Esophagus squamous epithelium (tissue), 5 donors: ENCODE data around the gene OR6T1. TPM values are rescaled to one million over a fixed set of nuclear protein-coding genes. Genes with fewer than 3 reads are reported as not detected.

Experiments used
- DNase-seq: peaks from one replicate; lab custom pipeline; 2025; lab: John Stamatoyannopoulos, UW
- H3K27ac ChIP-seq, 4 donors: fragments of 200-600 bp; sonication (generic); one replicate each; pipeline ENCODE4 v1.5.1; 2016 to 2019; ENCODE audit warnings: mild to moderate bottlenecking in 1 of 4
- H3K27me3 ChIP-seq, 4 donors: fragments of 200-600 bp; sonication (generic); 1 replicate in 3 of 4; 2 replicates in 1 of 4; pipeline versions ENCODE4 v1.5.1 to v1.6.0; 2017 to 2021; ENCODE audit warnings: antibody characterized with exemption in 1 of 4
- H3K36me3 ChIP-seq, 3 donors: fragments of 200-600 bp; sonication (generic); one replicate each; pipeline ENCODE4 v1.5.1; 2016 to 2019
- H3K4me1 ChIP-seq, 3 donors: fragments of 200-600 bp; sonication (generic); one replicate each; pipeline ENCODE4 v1.5.1; 2017 to 2019
- H3K4me3 ChIP-seq, 4 donors: fragments of 200-600 bp; sonication (generic); 1 replicate in 3 of 4; 2 replicates in 1 of 4; pipeline ENCODE4 v1.5.1; 2016 to 2019; ENCODE audit warnings: mild to moderate bottlenecking in 2 of 4, moderate library complexity in 1 of 4
- H3K9me3 ChIP-seq, 3 donors: fragments of 200-600 bp; sonication (generic); one replicate each; pipeline ENCODE4 v1.5.1; 2016 to 2019
- CTCF ChIP-seq, 6 experiments: fragments of 450-650 bp in 4 of 6; fragments of 200-600 bp in 2 of 6; sonication (generic) in 2 of 6; IDR thresholded peaks; one replicate each; pipeline ENCODE4 v1.5.1; 2016 to 2019; ENCODE audit warnings: antibody characterized with exemption in 6 of 6, mild to moderate bottlenecking in 4 of 6, moderate library complexity in 4 of 6
- POLR2A ChIP-seq, 4 donors: fragments of 450-650 bp; IDR thresholded peaks; one replicate each; pipeline ENCODE4 v1.6.1; 2017; ENCODE audit warnings: antibody characterized with exemption in 4 of 4, mild to moderate bottlenecking in 4 of 4, moderate library complexity in 3 of 4
- WGBS, 2 donors: methylation state at CpG; one replicate each; pipeline ENCODE4 v1.1.5; 2018; 5-methylcytosine and 5-hydroxymethylcytosine counted together
- intact Hi-C: fragments of 100-400 bp; cut with DNase I; formaldehyde crosslinking; loops from one replicate; pipeline ENCODE4 v1.15.0; 2022
- total RNA-seq, 4 donors: library from RNA; depleted of rRNA; stranded (reverse); fragments of >200 nt; gene quantifications; one replicate each; pipeline ENCODE4 v1.1.0, GENCODE V29; 2016
- donor health status: DM: yes; HTN: yes; CAD: no.

Gene OR6T1
- total RNA-seq, 4 donors from 2014 or later, result not detected

GRCh38 chr11:123956752-123957151, 13.1 kb upstream of the OR6T1 start:
- H3K4me3 ChIP-seq, result no peak overlapping the region
- intact Hi-C loops, result no loop called here
- no peaks in the 10 kb centered on the region for H3K36me3 ChIP-seq
- H3K27me3 ChIP-seq, result no peaks in the 10 kb centered on the region
- peaks cover 0 to 5% (median 0%) of the 10 kb centered on the region in 3 donors for H3K9me3 ChIP-seq
- no peak for TF ChIP-seq CTCF (IDR thresholded peaks at IDR 0.05)
- no peak for TF ChIP-seq POLR2A (IDR thresholded peaks at IDR 0.05)
- H3K27ac ChIP-seq, result no peak overlapping the region
- H3K4me1 ChIP-seq, result no peaks in the 10 kb centered on the region
- no peak for DNase-seq

GRCh38 chr11:123945132-123945531, 1.5 kb upstream of the OR6T1 start:
- Histone ChIP-seq H3K27ac (no peak overlapping the region), H3K36me3 (no peaks in the 10 kb centered on the region), H3K4me3 (no peak overlapping the region), H3K4me1 (no peaks in the 10 kb centered on the region), H3K9me3 (no peaks in the 10 kb centered on the region), H3K27me3 (no peaks in the 10 kb centered on the region)
- no peak for DNase-seq
- WGBS, 2 donors, result 33 to 55% methylated on average over 1 of the region's 1 CpG
- no peak for TF ChIP-seq POLR2A (IDR thresholded peaks at IDR 0.05)
- no peak for TF ChIP-seq CTCF (IDR thresholded peaks at IDR 0.05)
- intact Hi-C loops, result no loop called here

DNA sequence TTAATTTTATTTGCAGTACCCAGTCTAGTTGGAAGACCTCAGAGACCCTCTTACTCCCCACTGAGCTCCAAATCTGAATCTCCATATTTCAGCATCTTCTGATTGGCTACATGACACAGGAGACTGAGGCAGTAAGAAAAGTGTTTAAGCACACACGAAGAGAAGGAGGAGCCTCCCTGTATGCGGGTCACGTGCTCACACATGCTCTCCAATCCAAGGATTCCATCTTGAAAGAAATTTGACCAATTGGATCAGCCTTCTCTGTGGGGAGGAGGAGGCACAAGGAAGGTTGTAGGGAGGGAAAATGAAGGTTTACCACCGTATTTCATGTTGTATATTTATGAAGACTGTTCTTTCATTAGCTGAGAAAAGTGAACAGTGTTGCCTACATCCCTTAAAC, 1.2 kb downstream of the OR6T1 start:
- no peaks in the 10 kb centered on the region for H3K9me3 ChIP-seq
- H3K4me1 ChIP-seq, result no peaks in the 10 kb centered on the region
- DNase-seq, result no peak
- no peak overlapping the region for H3K4me3 ChIP-seq
- H3K36me3 ChIP-seq, result no peaks in the 10 kb centered on the region
- H3K27ac ChIP-seq, result no peak overlapping the region
- TF ChIP-seq POLR2A (IDR thresholded peaks at IDR 0.05), result no peak
- intact Hi-C loops, result no loop called here
- no peaks in the 10 kb centered on the region for H3K27me3 ChIP-seq
- 66 to 76% methylated on average over 4 of the region's 4 CpGs for WGBS, 2 donors

- no peak within 1 kb of the TSS for H3K4me3 ChIP-seq
- intact Hi-C loops, result no loop called here
Measured at GRCh38 chr11:123939317-123939716, 4.3 kb downstream of the OR6T1 start, which contains the start of gene OR4D5. Gene OR4D5, plus strand, starts transcription at chr11:123939617. Its CDS starts 0 bp downstream, at chr11:123939617.

DNA sequence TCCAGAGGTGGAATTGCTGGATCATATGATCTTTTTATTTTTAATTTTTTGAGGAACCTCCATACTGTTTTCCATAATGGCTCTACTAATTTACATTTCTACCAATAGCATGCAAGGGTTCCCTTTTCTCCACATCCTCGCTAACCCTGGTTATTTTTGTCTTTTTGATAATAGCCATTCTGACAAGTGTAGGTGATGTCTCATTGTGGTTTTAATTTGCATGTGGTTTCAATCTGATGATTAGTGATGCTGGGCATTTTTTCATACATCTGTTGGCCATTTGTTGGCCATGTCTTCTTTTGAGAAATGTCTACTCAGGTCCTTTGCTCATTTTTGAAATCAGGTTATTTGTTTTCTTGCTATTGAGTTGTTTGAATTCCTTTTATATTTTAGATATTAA, 19.6 kb downstream of the OR6T1 start:
- intact Hi-C loops, result no loop called here
- Histone ChIP-seq H3K4me3 (no peak overlapping the region), H3K36me3 (no peaks in the 10 kb centered on the region), H3K27ac (no peak overlapping the region), H3K9me3 (no peaks in the 10 kb centered on the region), H3K4me1 (no peaks in the 10 kb centered on the region), H3K27me3 (no peaks in the 10 kb centered on the region)
- TF ChIP-seq POLR2A (IDR thresholded peaks at IDR 0.05) (no peak), CTCF (IDR thresholded peaks at IDR 0.05) (no peak)
- WGBS, 2 donors, result 45 to 52% methylated on average over 1 of the region's 1 CpG
- DNase-seq, result no peak

More at GRCh38 chr11:123939317-123939716, 4.3 kb downstream of the OR6T1 start, which contains the start of gene OR4D5:
- Histone ChIP-seq H3K36me3 (no peaks in the 10 kb centered on the region), H3K27ac (no peak within 1 kb of the TSS), H3K9me3 (no peaks in the 10 kb centered on the region), H3K4me1 (no peaks in the 10 kb centered on the region), H3K27me3 (no peaks in the 10 kb centered on the region)
- no peak for TF ChIP-seq POLR2A (IDR thresholded peaks at IDR 0.05)
- no peak for TF ChIP-seq CTCF (IDR thresholded peaks at IDR 0.05)
- DNase-seq, result no peak
- 57 to 61% methylated on average over 1 of the region's 1 CpG for WGBS, 2 donors

DNA sequence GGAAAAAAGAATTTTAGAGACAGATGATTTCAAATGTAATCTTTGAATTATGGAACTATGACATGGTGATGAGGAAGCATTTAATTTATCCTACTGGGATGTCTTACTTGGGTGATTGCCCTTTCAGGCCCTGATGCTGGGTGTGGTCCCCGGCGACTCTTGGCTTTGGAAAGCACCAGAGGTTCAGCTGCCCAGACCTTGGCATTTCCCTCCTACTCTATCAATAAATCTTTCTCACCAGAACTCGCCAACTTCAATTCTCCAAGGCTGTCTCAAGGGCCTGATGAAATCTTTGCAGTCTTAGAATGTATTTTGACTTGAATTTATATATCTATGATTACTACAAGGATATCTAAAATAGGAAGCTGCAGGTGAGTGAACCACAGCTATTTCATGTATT, 22.7 kb downstream of the OR6T1 start:
- Histone ChIP-seq H3K36me3 (no peaks in the 10 kb centered on the region), H3K27ac (no peak overlapping the region), H3K27me3 (no peaks in the 10 kb centered on the region), H3K4me3 (no peak overlapping the region), H3K4me1 (no peaks in the 10 kb centered on the region), H3K9me3 (no peaks in the 10 kb centered on the region)
- intact Hi-C loops, result no loop called here
- 39 to 71% methylated on average over 3 of the region's 3 CpGs for WGBS, 2 donors
- TF ChIP-seq POLR2A (IDR thresholded peaks at IDR 0.05), result no peak
- no peak for TF ChIP-seq CTCF (IDR thresholded peaks at IDR 0.05)
- no peak for DNase-seq
